ENCODE data around the gene ABCC11.

GRCh38 chr16:48143812-48144368 lies 103.4 kb downstream of the ABCC11 start:
- TF ChIP-seq POLR2A (IDR thresholded peaks at IDR 0.05) = no peak
- no peak for TF ChIP-seq CTCF (IDR thresholded peaks at IDR 0.05)

Measured in right lobe of liver (tissue), 4 donors.